GM12864 (cell line): ENCODE results near the gene SPNS3.

ENCODE experiments used
- DNase-seq: peaks from one replicate; pipeline ENCODE4 v3.0.0-alpha.2; 2011; ENCODE audit warnings: low read depth
- H3K4me3 ChIP-seq: 2 replicates; pipeline ENCODE4 v1.5.1; 2011; ENCODE audit warnings: mild to moderate bottlenecking, low read depth, low read length, control low read depth
- TF ChIP-seq, protein P1 (sequence below): IDR thresholded peaks from 2 replicates; pipeline ENCODE4 v1.5.1; 2011; ENCODE audit warnings: low read depth, mild to moderate bottlenecking, moderate library complexity, low read length, control low read depth, inconsistent platforms; ENCODE audit errors: missing control alignments

Gene SPNS3

DNA sequence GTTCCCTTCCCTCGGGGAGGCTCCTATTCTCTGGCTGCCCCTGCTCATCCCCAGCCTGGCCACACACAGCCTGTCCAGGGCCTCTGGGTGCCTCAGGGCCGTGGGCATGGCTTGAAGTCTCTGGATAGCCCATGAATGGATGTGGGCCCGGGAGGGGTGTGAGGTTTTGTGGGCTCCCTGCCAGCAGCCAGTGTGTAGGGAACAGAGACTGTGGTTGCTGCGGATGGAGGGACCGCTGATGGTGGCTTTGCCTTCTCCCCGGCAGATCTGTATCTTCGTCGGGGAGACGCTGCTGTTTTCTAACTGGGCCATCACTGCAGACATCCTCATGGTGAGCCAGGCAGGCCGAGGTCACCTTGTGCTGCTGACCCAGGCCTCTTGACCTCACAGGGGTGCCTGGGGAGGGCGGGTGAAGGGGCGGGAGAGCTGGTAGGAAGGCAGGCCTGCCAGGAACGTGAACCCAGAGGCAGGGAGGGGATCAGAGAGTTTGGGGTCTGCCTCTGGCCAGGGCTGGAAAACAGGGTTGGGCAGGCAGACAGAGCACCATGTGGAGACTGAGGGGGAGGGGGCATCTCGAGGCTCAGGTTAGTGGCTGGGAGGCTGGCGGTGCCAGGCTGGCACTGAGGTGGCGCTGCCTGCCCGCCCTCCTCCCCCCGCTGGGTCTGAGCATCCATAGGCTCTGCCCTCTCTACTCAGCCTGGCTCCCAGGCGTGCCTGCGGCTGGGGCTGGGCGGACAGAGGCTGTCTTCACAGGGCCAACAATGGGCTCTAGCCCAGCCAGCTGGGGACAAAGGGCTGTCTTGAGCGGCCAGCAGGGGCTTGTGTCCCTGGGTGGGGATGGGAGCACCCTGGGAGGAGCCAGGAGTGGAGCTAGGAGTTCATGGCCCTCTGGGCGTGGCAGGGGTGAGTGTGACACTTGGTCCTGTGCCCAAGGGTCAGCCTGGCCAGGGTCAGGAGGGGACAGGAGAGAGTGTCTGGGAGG is 100.1 kb downstream of the SPNS3 start:
- TF ChIP-seq, protein P1, sequence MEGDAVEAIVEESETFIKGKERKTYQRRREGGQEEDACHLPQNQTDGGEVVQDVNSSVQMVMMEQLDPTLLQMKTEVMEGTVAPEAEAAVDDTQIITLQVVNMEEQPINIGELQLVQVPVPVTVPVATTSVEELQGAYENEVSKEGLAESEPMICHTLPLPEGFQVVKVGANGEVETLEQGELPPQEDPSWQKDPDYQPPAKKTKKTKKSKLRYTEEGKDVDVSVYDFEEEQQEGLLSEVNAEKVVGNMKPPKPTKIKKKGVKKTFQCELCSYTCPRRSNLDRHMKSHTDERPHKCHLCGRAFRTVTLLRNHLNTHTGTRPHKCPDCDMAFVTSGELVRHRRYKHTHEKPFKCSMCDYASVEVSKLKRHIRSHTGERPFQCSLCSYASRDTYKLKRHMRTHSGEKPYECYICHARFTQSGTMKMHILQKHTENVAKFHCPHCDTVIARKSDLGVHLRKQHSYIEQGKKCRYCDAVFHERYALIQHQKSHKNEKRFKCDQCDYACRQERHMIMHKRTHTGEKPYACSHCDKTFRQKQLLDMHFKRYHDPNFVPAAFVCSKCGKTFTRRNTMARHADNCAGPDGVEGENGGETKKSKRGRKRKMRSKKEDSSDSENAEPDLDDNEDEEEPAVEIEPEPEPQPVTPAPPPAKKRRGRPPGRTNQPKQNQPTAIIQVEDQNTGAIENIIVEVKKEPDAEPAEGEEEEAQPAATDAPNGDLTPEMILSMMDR, result no peak
- no peak for DNase-seq
- no peak overlapping the region for H3K4me3 ChIP-seq

DNA sequence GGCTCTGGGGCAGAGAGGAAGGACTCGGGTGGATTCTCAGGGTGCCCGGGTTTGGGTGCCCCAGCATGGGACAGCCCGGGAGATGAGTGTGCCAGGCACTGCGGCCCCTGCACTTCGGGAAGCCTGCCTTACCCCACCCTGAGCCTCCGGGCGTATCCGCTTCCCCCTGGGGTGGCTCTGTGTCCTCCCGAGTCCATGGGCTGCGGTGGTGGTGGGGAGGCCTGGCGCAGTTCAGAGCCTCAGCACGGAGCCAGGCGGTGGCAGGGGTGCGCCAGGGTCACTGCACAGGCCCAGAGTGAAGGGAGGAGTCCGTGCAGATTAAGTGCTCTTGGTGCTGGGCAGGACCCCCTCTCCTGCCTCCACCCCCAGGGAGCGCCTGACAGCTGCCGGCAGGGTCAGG is 100.8 kb downstream of the SPNS3 start:
- TF ChIP-seq, protein P1, result no peak
- H3K4me3 ChIP-seq, result no peak overlapping the region
- no peak for DNase-seq

DNA sequence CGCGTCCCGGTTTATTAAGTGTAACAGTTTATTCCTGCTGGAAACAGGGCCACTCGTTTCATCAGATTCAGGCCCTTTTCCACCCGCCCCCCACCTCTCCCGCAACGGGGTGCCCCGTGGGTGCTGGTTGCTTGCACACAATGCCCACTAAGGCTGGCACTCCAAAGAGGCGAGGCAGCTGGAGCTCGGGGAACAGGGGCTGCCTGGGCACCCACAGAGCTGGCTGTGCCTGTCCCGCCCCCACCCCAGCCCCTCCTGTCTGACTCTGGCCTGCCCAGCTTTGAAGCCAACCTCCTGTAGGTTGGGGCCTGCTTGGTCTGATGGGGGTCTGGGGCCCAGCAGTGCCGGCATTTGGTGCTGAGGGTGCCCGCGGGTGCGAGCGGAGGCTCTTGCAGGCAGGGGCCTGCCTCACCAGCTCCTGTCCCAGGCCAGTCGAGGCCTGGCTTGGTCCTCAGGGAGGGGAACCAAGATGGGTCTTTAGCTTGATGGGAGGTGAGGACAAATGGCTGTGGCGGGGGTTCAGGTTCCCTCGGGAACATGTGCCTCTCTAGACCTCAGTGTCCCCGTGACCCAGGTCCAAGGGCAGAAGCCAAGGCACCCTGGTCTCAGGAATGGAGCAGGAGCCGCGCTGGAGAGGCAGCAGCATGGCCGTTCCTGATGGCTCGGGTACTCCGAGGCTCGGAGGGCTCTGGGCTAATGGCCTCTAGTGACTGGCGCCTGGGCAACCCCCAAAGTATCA is 101.4 kb downstream of the SPNS3 start:
- no peak overlapping the region for H3K4me3 ChIP-seq
- no peak for DNase-seq
- TF ChIP-seq, protein P1, result no peak

DNA sequence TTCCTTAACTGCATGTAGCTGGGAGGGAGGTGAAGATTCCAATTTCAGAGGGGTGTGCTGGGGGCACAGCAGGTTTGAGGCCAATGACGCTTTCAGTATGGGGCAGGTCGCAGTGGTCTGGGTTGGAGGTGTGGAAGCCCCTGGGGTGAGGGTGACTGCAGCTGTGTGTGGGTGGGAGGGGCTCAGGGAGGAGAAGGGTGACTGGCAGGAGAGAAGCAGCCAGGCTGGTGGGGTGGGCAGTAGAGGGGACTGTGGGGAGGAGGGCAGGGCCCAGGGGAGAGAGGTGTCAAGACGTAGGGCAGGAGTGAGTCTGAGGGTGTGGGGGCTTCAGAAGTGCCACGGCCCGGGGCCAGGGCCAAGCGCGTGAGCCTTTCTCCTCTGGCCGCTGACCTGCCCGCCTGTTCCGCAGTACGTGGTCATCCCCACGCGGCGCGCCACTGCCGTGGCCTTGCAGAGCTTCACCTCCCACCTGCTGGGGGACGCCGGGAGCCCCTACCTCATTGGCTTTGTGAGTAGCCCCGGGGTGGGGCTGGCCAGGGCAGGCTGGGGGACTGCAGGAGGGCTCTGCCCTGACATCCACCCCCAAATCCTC is 102.0 kb downstream of the SPNS3 start:
- H3K4me3 ChIP-seq, result no peak overlapping the region
- DNase-seq, result no peak
- TF ChIP-seq, protein P1, result no peak

DNA sequence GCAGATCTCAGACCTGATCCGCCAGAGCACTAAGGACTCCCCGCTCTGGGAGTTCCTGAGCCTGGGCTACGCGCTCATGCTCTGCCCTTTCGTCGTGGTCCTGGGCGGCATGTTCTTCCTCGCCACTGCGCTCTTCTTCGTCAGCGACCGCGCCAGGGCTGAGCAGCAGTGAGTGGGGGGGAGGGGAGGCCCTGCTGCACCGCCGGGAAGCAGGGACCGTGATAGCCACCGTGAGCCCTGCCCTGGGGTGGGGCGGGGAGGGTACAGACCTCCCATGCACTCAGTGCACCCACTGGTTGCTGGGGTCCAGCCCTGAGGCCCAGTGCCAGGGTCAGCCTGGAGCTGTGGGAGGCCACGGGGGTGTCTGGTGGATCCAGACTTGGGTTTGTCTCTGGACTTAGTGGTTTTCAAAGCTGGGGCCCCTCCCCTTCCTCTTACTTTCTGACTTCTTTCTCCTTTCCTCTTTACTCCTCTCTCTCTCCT is 102.6 kb downstream of the SPNS3 start:
- DNase-seq, result no peak
- H3K4me3 ChIP-seq, result no peak overlapping the region
- TF ChIP-seq, protein P1, result no peak

DNA sequence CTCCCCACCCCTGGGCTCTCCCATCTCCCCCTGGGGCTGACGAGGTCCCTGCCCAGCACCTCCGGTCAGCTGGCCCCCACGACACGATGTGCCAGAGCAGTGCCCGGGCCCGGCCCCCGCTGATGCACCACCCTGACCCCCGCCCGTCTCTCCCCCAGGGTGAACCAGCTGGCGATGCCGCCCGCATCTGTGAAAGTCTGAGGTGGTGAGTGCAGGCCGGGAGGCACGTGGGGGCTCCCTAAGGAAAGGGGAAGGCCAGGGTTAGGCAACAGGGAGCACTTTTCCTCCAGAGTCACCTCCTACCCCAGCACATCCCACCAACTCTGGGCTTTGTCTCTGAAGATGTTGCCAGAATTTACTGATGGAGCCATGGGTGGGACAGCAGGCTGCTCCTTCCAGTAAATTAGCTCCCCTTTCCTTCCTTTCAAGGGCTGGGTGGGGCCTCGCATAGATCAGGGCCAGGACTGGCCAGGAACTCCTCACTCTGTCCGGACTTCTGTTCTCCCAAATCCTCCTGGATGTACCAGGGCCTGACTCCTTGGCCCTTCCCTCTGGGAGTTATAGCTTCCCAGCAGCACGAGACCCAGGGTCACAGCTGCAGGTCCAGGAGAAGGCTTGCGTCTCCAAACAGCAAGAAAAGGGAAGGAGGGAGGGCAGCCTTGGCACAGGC is 103.1 kb downstream of the SPNS3 start:
- H3K4me3 ChIP-seq, result no peak overlapping the region
- DNase-seq, result no peak
- TF ChIP-seq, protein P1, result no peak
